GM12878 (cell line): ENCODE measurements around the gene NEK11. TPM values are rescaled to one million over a fixed set of nuclear protein-coding genes. Genes with fewer than 3 reads are reported as not detected.

Experiments used
- ATAC-seq: fragments of 200-7000 bp; cut with Tn5 transposase; 3 replicates; pipeline ENCODE4 v1.9.1; 2020; ENCODE audit warnings: mild to moderate bottlenecking, moderate library complexity
- BruUV-seq: library from RNA; stranded (reverse); fragments of 400-500 nt; replicated peaks from 2 replicates; lab custom pipeline; 2021; lab: Mats Ljungman, UMichigan
- CTCF ChIA-PET: fragments of 300-600 bp; sonication (Branson Sonifier 250); formaldehyde crosslinking; extraction: SDS; loops from one replicate; lab custom pipeline; 2021; ENCODE audit warnings: inconsistent platforms; lab: Yijun Ruan, JAX
- POLR2A ChIA-PET: fragments of 350-600 bp; formaldehyde crosslinking; extraction: SDS; loops from one replicate; lab custom pipeline; 2021; ENCODE audit warnings: inconsistent platforms; lab: Charles Lee
- RAD21 ChIA-PET: fragments of 300-600 bp; sonication (Branson Sonifier 250); formaldehyde crosslinking; loops from one replicate; lab custom pipeline; 2023; ENCODE audit warnings: antibody characterized with exemption; ENCODE audit not compliant: unreplicated experiment; lab: Charles Lee
- SMC1A ChIA-PET: fragments of 300-600 bp; sonication (Branson Sonifier 250); formaldehyde crosslinking; loops from one replicate; lab custom pipeline; 2023; ENCODE audit not compliant: unreplicated experiment, uncharacterized antibody; lab: Charles Lee
- DNase-seq: peaks from one replicate; pipeline ENCODE4 v3.0.0-alpha.2; 2011; ENCODE audit warnings: low read depth, low spot score
- FAIRE-seq: peaks from 3 replicates; lab custom pipeline; 2011; peaks lifted over from hg19 to GRCh38; lab: Jason Lieb, UNC
- H2AFZ ChIP-seq: 2 replicates; pipeline ENCODE4 v1.6.0; 2011; ENCODE audit warnings: low read depth, low read length, control low read depth; ENCODE audit not compliant: control insufficient read depth
- H3K27ac ChIP-seq: 2 replicates; pipeline ENCODE4 v1.5.1; 2011; ENCODE audit warnings: control low read depth; ENCODE audit not compliant: control insufficient read depth, insufficient read depth
- H3K27me3 ChIP-seq, 2 experiments: replicated peaks in 1 of 2; 2 replicates each; pipeline versions ENCODE4 v1.6.0 to v1.6.1; 2011; ENCODE audit warnings: low read length in 1 of 2; ENCODE audit not compliant: control insufficient read depth in 2 of 2, insufficient read depth in 2 of 2
- H3K36me3 ChIP-seq, 2 experiments: 2 replicates each; pipeline ENCODE4 v1.5.1; 2011; ENCODE audit warnings: low read length in 1 of 2; ENCODE audit not compliant: control insufficient read depth in 2 of 2, insufficient read depth in 2 of 2
- H3K4me1 ChIP-seq: 2 replicates; pipeline ENCODE4 v1.6.1; 2011; ENCODE audit warnings: mild to moderate bottlenecking, low read length, moderate library complexity, mixed read lengths; ENCODE audit not compliant: control insufficient read depth, insufficient read depth
- H3K4me2 ChIP-seq: 2 replicates; pipeline ENCODE4 v1.6.0; 2011; ENCODE audit warnings: control low read depth; ENCODE audit not compliant: control insufficient read depth, insufficient read depth
- H3K4me3 ChIP-seq: fragments of 200-600 bp; sonication (generic); 2 replicates; pipeline ENCODE4 v1.5.1; 2016
- H3K79me2 ChIP-seq: 2 replicates; pipeline ENCODE4 v1.6.0; 2011; ENCODE audit warnings: low read length; ENCODE audit not compliant: control insufficient read depth, insufficient read depth
- H3K9ac ChIP-seq: 2 replicates; pipeline ENCODE4 v1.8.0; 2011; ENCODE audit warnings: low read length, control low read depth, mixed read lengths; ENCODE audit not compliant: control insufficient read depth, insufficient read depth
- H3K9me3 ChIP-seq: replicated peaks from 3 replicates; pipeline ENCODE4 v1.5.1; 2011; ENCODE audit warnings: mild to moderate bottlenecking, low read length; ENCODE audit not compliant: control insufficient read depth, insufficient read depth
- H4K20me1 ChIP-seq: 2 replicates; pipeline ENCODE4 v1.6.0; 2011; ENCODE audit not compliant: control insufficient read depth, insufficient read depth
- ATF7 ChIP-seq: fragments of 450-650 bp; IDR thresholded peaks from 2 replicates; pipeline ENCODE4 v1.6.1; 2016; ENCODE audit warnings: low read depth, mild to moderate bottlenecking
- CBFB ChIP-seq: IDR thresholded peaks from 2 replicates; pipeline ENCODE4 v1.6.1; 2016; ENCODE audit warnings: antibody characterized with exemption, low read depth
- CHD1 ChIP-seq: IDR thresholded peaks from 2 replicates; pipeline ENCODE4 v1.6.1; 2012; ENCODE audit warnings: low read depth, low read length, improper control_type of control experiment
- CREM ChIP-seq: IDR thresholded peaks from 2 replicates; pipeline ENCODE4 v1.6.1; 2014; ENCODE audit warnings: antibody characterized with exemption, low read depth
- CTCF ChIP-seq, 3 experiments: IDR thresholded peaks in 2 of 3; conservative IDR thresholded peaks in 1 of 3; 2 replicates each; pipeline ENCODE4 v1.5.1; 2011; ENCODE audit warnings: low read depth in 3 of 3, low read length in 3 of 3, mild to moderate bottlenecking in 3 of 3, control low read depth in 2 of 3, moderate library complexity in 2 of 3, inconsistent platforms in 1 of 3, mixed read lengths in 1 of 3; ENCODE audit not compliant: control insufficient read depth in 2 of 3, insufficient read depth in 1 of 3; ENCODE audit errors: extremely low read depth in 1 of 3
- FOXK2 ChIP-seq: fragments of 450-650 bp; IDR thresholded peaks from 2 replicates; pipeline ENCODE4 v1.6.1; 2017; ENCODE audit warnings: mild to moderate bottlenecking, moderate library complexity
- GABPA ChIP-seq: IDR thresholded peaks from 2 replicates; pipeline ENCODE4 v1.6.1; 2014; ENCODE audit warnings: antibody characterized with exemption, low read depth, mild to moderate bottlenecking, inconsistent platforms
- HDAC2 ChIP-seq: fragments of 200-600 bp; sonication (generic); IDR thresholded peaks from 2 replicates; pipeline ENCODE4 v1.6.1; 2017
- IRF4 ChIP-seq: IDR thresholded peaks from 2 replicates; pipeline ENCODE4 v1.6.1; 2011; ENCODE audit warnings: low read depth, low read length
- MEF2B ChIP-seq: fragments of 450-650 bp; IDR thresholded peaks from 2 replicates; pipeline ENCODE4 v1.6.1; 2018; ENCODE audit warnings: mild to moderate bottlenecking, moderate library complexity; ENCODE audit not compliant: partially characterized antibody, poor library complexity, severe bottlenecking
- NFYA ChIP-seq: IDR thresholded peaks from 2 replicates; pipeline ENCODE4 v1.6.1; 2011; ENCODE audit warnings: low read depth, mild to moderate bottlenecking, low read length, improper control_type of control experiment, borderline replicate concordance
- POLR2AphosphoS2 ChIP-seq: IDR thresholded peaks from 2 replicates; pipeline ENCODE4 v1.6.1; 2011; ENCODE audit warnings: low read depth, mild to moderate bottlenecking, low read length, improper control_type of control experiment, moderate library complexity
- PRDM15 ChIP-seq: fragments of 450-650 bp; formaldehyde crosslinking; IDR thresholded peaks from 2 replicates; pipeline ENCODE4 v1.4.0; 2020; ENCODE audit warnings: mild to moderate bottlenecking, moderate library complexity
- RAD21 ChIP-seq: IDR thresholded peaks from 2 replicates; pipeline ENCODE4 v1.6.1; 2011; ENCODE audit warnings: mild to moderate bottlenecking, low read depth, low read length, moderate library complexity; ENCODE audit not compliant: insufficient read depth
- RUNX3 ChIP-seq: IDR thresholded peaks from 2 replicates; pipeline ENCODE4 v1.6.1; 2012; ENCODE audit warnings: low read length, inconsistent platforms
- ZNF217 ChIP-seq: fragments of 450-650 bp; IDR thresholded peaks from 2 replicates; pipeline ENCODE4 v1.6.1; 2017; ENCODE audit warnings: antibody characterized with exemption, mild to moderate bottlenecking
- WGBS: methylation state at CpG from one replicate; pipeline ENCODE4 v1.1.6; 2016; ENCODE audit warnings: low lambda C conversion rate; ENCODE audit not compliant: insufficient replicate concordance, insufficient coverage; ENCODE audit errors: missing lambda C conversion rate; 5-methylcytosine and 5-hydroxymethylcytosine counted together
- in situ Hi-C: fragments of 300-500 bp; cut with MboI; formaldehyde crosslinking; loops from 9 replicates; pipeline ENCODE4 v1.14.3; 2018; ENCODE audit warnings: mixed read lengths
- intact Hi-C: fragments of 100-400 bp; cut with micrococcal nuclease; formaldehyde crosslinking; loops from one replicate; pipeline ENCODE4 v1.14.2; 2022; ENCODE audit not compliant: unreplicated experiment
- polyA plus RNA-seq, 11 experiments: library from polyadenylated mRNA; depleted of rRNA in 4 of 11; unstranded in 6 of 11; stranded (reverse) in 5 of 11; fragments of >200 nt; fragmentation: Nextera tagmentation in 4 of 11; fragmentation: Illumina TruSeq in 1 of 11; extraction: Ambion mirVana in 4 of 11; extraction: Trizol in 1 of 11; gene quantifications; 1 replicate in 1 of 11; 2 replicates in 10 of 11; pipeline versions ENCODE4 v1.2.1 to v1.2.3, GENCODE V29; 2011 to 2016; ENCODE audit warnings: inconsistent platforms in 2 of 11, missing spikeins in 2 of 11, low read depth in 1 of 11
- total RNA-seq, 4 experiments: library from RNA; depleted of rRNA in 3 of 4; stranded (reverse); fragments of >200 nt in 3 of 4; fragmentation: Illumina TruSeq in 1 of 4; extraction: Trizol in 1 of 4; gene quantifications; 2 replicates each; pipeline versions ENCODE4 v1.2.1 to v1.2.3, GENCODE V29; 2013 to 2021

NEK11 gene
- total and polyA plus RNA-seq, 10 of the 15 experiments (the other 5 are each of a cell fraction or from before 2014, with no cell fraction given): 0.05 to 0.94 (median 0.36) TPM; not detected in 1

GRCh38 chr3:131216330-131216729, 189.7 kb downstream of the NEK11 start:
- RAD21 ChIA-PET: no interaction called here

More at GRCh38 chr3:131216330-131216729, 189.7 kb downstream of the NEK11 start:
- Histone ChIP-seq H3K79me2 (no peaks in the 10 kb centered on the region), H2AFZ (no peak overlapping the region), H4K20me1 (no peaks in the 10 kb centered on the region), H3K27me3 (no peaks in the 10 kb centered on the region), H3K4me3 (no peak overlapping the region), H3K4me1 (no peaks in the 10 kb centered on the region), H3K36me3 (no peaks in the 10 kb centered on the region), H3K9ac (no peak overlapping the region), H3K9me3 (no peaks in the 10 kb centered on the region), H3K27ac (no peak overlapping the region), H3K4me2 (no peak overlapping the region)
- BruUV-seq: no TSS peak
- FAIRE-seq (no peak), DNase-seq (no peak), ATAC-seq (no peak)
- in situ Hi-C loops (no loop called here), intact Hi-C loops (no loop called here)
- CTCF ChIA-PET: no interaction called here
- 0% methylated on average over 1 of the region's 1 CpG for WGBS
- TF ChIP-seq CBFB (no peak), CHD1 (no peak), HDAC2 (no peak), PRDM15 (no peak), CTCF (IDR thresholded peaks at IDR 0.05 in 2 of 3, conservative IDR thresholded peaks at IDR 0.05 in 1 of 3; ENCODE audit: control insufficient read depth in 2 of 3, extremely low read depth in 1 of 3, insufficient read depth in 1 of 3, low read depth in 3 of 3, low read length in 3 of 3) (no peak), CREM (no peak), RUNX3 (no peak), ZNF217 (no peak), POLR2AphosphoS2 (no peak), FOXK2 (no peak), GABPA (no peak), MEF2B (no peak), IRF4 (no peak), NFYA (no peak), RAD21 (no peak), ATF7 (no peak)
- SMC1A ChIA-PET: no interaction called here
- POLR2A ChIA-PET: no interaction called here
